ENCODE measurements around the gene MIOX. TPM values are rescaled to one million over a fixed set of nuclear protein-coding genes. Genes with fewer than 3 reads are reported as not detected.

The MIOX gene
- total RNA-seq, 1 experiment from 2014 or later = not detected

DNA sequence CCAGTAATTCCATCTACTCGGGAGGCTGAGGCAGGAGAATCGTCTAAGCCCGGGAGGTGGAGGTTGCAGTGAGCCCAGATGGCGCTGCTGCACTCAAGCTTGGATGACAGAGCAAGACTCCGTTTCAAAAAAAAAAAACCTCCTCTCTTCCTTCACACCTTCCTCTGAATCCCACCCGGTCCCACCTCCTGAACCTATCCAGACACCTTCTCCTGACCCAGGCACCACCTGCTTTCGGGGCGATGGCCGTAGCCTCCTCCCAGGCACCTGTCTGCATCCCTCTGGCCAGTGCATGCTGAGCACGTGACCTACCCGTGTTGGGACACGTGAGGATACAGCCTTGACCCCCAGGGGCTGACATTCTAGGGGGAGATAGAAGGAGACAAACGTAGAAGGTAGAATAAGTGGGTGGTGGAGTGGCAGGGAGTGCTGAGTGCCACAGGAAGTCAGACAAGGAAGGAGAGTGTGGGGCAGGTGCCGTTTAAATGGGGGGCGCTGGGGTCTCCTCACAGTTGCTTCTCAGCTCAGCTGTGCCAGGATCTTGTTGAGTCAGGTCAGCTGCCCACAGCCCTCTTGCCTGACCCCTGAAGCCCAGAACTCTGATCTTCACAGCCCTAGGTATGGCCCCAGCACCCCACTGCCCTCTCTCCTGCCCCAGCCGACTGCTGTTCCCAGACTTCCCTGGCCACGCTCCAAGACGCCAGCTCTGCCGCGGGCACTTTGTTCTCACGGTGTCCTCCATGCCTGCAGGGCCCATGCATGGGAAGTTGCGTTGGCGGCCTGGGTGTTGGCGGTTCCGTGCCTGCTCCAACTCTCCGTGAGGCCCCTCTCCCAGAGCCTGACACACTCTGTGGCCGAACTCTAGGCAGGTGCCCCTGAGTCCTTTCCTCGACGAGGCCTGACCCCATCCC lies 1.2 kb upstream of the MIOX start:
- no peaks in the 10 kb centered on the region for H3K27me3 ChIP-seq (replicated peaks; ENCODE audit: control insufficient read depth, insufficient read depth, low read length)
- DNase-seq = no peak
- Mint-ChIP-seq H3K27me3 (ENCODE audit: insufficient read depth, unreplicated experiment) (no peaks in the 10 kb centered on the region), H3K36me3 (ENCODE audit: insufficient read depth, unreplicated experiment) (peaks cover 22% of the 10 kb centered on the region), H3K4me1 (ENCODE audit: low read depth, unreplicated experiment) (peaks cover 14% of the 10 kb centered on the region), H3K27ac (ENCODE audit: unreplicated experiment) (peak overlapping the region; percentile 66), H3K9me3 (ENCODE audit: unreplicated experiment) (no peaks in the 10 kb centered on the region), H3K4me3 (ENCODE audit: unreplicated experiment) (no peak overlapping the region)
- intact Hi-C loops (cut with micrococcal nuclease; ENCODE audit: unreplicated experiment) = loop anchor here (2.0 kb wide), 1 partner anchor 13 kb away; no protein-coding TSS in a partner anchor
- peaks cover 15% of the 10 kb centered on the region for H3K4me1 ChIP-seq
- no peaks in the 10 kb centered on the region for H3K9me3 ChIP-seq
- TF ChIP-seq, protein P1, sequence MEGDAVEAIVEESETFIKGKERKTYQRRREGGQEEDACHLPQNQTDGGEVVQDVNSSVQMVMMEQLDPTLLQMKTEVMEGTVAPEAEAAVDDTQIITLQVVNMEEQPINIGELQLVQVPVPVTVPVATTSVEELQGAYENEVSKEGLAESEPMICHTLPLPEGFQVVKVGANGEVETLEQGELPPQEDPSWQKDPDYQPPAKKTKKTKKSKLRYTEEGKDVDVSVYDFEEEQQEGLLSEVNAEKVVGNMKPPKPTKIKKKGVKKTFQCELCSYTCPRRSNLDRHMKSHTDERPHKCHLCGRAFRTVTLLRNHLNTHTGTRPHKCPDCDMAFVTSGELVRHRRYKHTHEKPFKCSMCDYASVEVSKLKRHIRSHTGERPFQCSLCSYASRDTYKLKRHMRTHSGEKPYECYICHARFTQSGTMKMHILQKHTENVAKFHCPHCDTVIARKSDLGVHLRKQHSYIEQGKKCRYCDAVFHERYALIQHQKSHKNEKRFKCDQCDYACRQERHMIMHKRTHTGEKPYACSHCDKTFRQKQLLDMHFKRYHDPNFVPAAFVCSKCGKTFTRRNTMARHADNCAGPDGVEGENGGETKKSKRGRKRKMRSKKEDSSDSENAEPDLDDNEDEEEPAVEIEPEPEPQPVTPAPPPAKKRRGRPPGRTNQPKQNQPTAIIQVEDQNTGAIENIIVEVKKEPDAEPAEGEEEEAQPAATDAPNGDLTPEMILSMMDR (IDR thresholded peaks at IDR 0.05; ENCODE audit: insufficient read depth in 1 of 2, low read depth in 1 of 2, low read length in 1 of 2, severe bottlenecking in 1 of 2, unreplicated experiment in 1 of 2) = no peak
- POLR2A ChIA-PET = no interaction called here
- no peaks in the 10 kb centered on the region for H3K36me3 ChIP-seq (ENCODE audit: control insufficient read depth, insufficient read depth, low read length)
- CTCF ChIA-PET = no interaction called here
- BruUV-seq (replicated peaks) = TSS peak; percentile 21
- no peak overlapping the region for H3K4me3 ChIP-seq (ENCODE audit: low read depth, low read length)

DNA sequence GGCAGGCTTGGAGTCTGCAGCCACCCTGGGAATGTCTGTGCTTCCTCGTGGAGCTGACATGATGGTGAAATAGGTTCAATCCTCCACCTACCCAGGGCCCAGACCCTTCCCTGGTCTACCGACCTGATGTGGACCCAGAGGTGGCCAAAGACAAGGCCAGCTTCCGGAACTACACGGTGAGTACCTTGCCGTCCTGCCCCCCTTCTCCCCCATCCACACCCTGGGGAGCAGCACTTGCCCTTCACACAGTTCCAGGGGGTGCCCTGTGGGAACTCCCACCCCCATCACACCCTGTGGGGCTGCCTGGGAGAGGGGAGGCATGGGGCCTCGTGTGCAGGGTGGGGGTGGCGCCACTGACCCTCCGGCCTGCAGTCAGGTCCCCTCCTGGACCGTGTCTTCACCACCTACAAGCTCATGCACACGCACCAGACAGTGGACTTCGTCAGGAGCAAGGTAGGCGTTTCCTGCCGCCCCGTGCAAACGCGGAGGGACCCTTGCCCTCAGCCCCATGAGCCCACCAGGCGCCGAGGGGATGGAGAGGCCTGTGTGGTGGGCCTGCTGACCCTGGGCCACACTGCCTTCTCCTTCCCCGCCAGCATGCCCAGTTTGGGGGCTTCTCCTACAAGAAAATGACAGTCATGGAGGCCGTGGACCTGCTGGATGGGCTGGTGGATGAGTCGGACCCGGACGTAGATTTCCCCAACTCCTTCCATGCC lies 789 bp downstream of the MIOX start:
- no peaks in the 10 kb centered on the region for H3K9me3 ChIP-seq
- no peaks in the 10 kb centered on the region for H3K27me3 ChIP-seq (replicated peaks; ENCODE audit: control insufficient read depth, insufficient read depth, low read length)
- Mint-ChIP-seq H3K9me3 (ENCODE audit: unreplicated experiment) (no peaks in the 10 kb centered on the region), H3K4me1 (ENCODE audit: low read depth, unreplicated experiment) (peaks cover 14% of the 10 kb centered on the region), H3K36me3 (ENCODE audit: insufficient read depth, unreplicated experiment) (peaks cover 22% of the 10 kb centered on the region), H3K4me3 (ENCODE audit: unreplicated experiment) (no peak overlapping the region), H3K27me3 (ENCODE audit: insufficient read depth, unreplicated experiment) (no peaks in the 10 kb centered on the region), H3K27ac (ENCODE audit: unreplicated experiment) (no peak overlapping the region)
- peaks cover 9% of the 10 kb centered on the region for H3K4me1 ChIP-seq
- ChIA-PET CTCF (no interaction called here), POLR2A (no interaction called here)
- no peak overlapping the region for H3K4me3 ChIP-seq (ENCODE audit: low read depth, low read length)
- no peaks in the 10 kb centered on the region for H3K36me3 ChIP-seq (ENCODE audit: control insufficient read depth, insufficient read depth, low read length)
- BruUV-seq (replicated peaks) = no TSS peak
- intact Hi-C loops (cut with micrococcal nuclease; ENCODE audit: unreplicated experiment) = no loop called here
- TF ChIP-seq, protein P1 (IDR thresholded peaks at IDR 0.05; ENCODE audit: insufficient read depth in 1 of 2, low read depth in 1 of 2, low read length in 1 of 2, severe bottlenecking in 1 of 2, unreplicated experiment in 1 of 2) = no peak
- no peak for DNase-seq

DNA sequence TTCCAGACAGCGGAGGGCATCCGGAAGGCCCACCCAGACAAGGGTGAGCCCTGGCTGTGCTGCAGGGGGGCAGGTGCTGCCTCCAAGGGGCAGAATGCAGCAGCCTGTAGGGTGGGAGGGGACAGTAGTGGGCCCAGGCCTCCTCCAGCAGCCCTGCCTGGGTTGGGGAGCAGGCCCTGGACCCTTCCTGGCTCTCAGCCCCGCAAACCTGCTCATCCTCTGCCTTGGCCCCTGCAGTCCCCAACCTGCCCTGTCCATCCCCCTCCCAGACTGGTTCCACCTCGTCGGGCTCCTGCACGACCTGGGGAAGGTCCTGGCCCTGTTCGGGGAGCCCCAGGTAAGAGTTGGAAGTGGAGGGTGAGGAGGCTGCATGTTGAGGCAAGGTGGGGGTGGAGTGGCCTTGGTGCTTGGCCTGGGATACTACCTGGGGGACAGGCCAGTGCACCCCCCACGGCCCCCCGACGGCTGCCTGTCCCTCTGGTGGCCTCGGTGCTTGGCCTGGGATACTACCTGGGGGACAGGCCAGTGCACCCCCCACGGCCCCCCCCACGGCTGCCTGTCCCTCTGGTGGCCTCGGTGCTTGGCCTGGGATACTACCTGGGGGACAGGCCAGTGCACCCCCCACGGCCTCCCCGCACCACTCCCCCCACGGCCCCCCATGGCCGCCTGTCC lies 1.5 kb downstream of the MIOX start:
- no peaks in the 10 kb centered on the region for H3K27me3 Mint-ChIP-seq (ENCODE audit: insufficient read depth, unreplicated experiment)

More for the DNA sequence above, 1.5 kb downstream of the MIOX start:
- no peaks in the 10 kb centered on the region for H3K27me3 ChIP-seq (replicated peaks; ENCODE audit: control insufficient read depth, insufficient read depth, low read length)
- peaks cover 9% of the 10 kb centered on the region for H3K4me1 ChIP-seq
- BruUV-seq (replicated peaks) = no TSS peak
- no peak overlapping the region for H3K4me3 Mint-ChIP-seq (ENCODE audit: unreplicated experiment)
- TF ChIP-seq, protein P1 (IDR thresholded peaks at IDR 0.05; ENCODE audit: insufficient read depth in 1 of 2, low read depth in 1 of 2, low read length in 1 of 2, severe bottlenecking in 1 of 2, unreplicated experiment in 1 of 2) = no peak
- CTCF ChIA-PET = no interaction called here
- intact Hi-C loops (cut with micrococcal nuclease; ENCODE audit: unreplicated experiment) = no loop called here
- H3K9me3 Mint-ChIP-seq (ENCODE audit: unreplicated experiment) = no peaks in the 10 kb centered on the region
- no peaks in the 10 kb centered on the region for H3K9me3 ChIP-seq
- no peak overlapping the region for H3K27ac Mint-ChIP-seq (ENCODE audit: unreplicated experiment)
- H3K36me3 ChIP-seq (ENCODE audit: control insufficient read depth, insufficient read depth, low read length) = no peaks in the 10 kb centered on the region
- H3K4me3 ChIP-seq (ENCODE audit: low read depth, low read length) = no peak overlapping the region
- POLR2A ChIA-PET = no interaction called here
- peak in 1 of 2 experiments; percentile 27 for DNase-seq
- peaks cover 14% of the 10 kb centered on the region for H3K4me1 Mint-ChIP-seq (ENCODE audit: low read depth, unreplicated experiment)
- peaks cover 22% of the 10 kb centered on the region for H3K36me3 Mint-ChIP-seq (ENCODE audit: insufficient read depth, unreplicated experiment)

Measured in Caco-2 (cell line).